NCI-H69 (cell line): ENCODE data around the gene ARF6.
"Not testable (repeated sequence)": the region's sequence is repeated elsewhere in the genome, so short reads cannot be mapped to it uniquely, and the experiment has no call there.

Experiments used
- DNase-seq: peaks from one replicate; lab custom pipeline; 2025; lab: John Stamatoyannopoulos, UW

Gene ARF6

DNA sequence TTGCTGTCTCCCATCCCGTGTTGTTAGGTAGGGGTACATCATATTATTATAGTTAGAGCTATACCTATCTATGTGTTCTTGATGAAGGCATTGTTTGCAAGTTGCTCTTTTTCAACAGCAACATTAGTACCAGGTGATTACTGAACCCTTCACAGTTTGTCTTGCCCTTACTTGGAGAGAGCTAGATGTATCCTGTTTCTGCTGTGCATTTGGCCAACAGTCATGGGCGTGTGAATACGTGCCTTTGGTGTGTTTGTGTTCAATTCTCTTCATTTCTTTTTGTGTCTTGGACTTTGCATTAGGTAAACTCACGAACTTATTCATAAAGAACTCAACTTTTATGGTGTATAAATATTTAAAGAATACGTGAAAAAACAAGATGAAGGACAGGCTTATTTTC, 14.3 kb downstream of the ARF6 start:
- no peak for DNase-seq

DNA sequence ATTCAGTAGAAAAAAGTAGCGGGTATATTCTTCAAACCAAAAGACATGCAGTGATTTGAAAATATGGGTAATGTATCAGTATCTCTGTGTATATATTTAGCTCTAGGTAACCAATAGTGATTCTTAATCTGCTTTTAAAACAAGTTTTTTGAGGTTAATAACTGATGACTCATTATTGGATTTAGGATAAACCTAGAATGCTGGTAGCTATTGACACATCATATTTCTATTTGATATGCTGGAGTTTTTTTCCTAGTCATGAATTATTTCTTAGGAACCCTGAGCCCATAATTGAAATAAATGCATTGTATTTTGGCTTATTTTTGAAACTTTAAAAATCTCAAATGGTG, 15.5 kb downstream of the ARF6 start:
- no peak for DNase-seq

DNA sequence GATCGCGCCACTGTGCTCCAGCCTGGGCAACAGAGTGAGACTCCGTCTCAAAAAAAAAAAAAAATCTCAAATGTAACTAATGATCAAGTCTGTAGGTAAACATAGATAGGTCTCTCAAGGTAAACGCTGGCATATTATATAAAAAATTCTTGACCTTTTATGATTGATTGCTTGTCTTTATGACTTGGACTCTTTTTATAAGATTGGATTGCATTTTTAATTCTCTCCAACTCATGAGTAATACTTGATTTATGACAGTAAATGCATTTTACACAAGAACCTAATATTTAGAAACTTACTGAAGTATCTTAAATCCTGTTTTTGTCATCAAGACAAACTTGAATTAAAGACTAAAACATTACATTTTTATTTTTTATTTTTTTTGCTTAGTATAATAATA, 16.1 kb downstream of the ARF6 start:
- DNase-seq = no peak

DNA sequence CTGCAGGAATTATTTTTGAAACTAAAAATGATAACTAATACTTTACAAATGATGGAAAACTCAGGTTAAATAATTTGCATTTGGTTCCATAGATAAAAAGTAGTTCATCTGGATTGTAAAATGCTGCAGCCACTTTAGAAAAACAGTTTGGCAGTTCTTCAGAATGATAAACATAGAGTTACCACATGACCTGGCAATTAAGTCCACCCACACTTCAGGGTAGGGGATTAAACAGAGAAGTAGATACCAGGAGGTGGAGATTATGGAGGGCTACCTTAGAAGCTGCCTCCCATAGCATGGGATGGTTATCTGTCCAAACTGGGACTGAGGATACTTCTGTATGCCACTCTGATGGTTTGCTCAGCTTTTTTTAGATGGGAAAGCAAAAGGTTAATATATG, 22.2 kb downstream of the ARF6 start:
- DNase-seq = no peak

DNA sequence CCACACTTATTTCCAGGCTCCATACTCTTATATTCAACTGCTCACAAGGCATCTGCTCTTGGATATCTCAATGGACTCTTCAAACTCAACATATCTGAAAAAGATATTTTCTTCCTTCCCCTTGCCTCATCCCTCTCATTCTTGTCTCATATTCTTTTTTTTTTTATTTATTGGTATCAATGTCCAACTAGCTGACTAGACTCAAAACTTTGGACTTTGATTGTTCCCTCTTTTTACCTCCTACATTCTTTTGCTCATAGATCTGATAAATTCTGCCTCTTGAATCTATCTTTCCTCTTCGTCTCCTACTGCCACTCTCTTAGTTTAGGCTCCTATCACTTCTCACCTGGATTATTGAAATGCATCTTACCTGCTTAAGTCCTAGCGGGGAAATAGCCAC, 25.8 kb downstream of the ARF6 start:
- no peak for DNase-seq

DNA sequence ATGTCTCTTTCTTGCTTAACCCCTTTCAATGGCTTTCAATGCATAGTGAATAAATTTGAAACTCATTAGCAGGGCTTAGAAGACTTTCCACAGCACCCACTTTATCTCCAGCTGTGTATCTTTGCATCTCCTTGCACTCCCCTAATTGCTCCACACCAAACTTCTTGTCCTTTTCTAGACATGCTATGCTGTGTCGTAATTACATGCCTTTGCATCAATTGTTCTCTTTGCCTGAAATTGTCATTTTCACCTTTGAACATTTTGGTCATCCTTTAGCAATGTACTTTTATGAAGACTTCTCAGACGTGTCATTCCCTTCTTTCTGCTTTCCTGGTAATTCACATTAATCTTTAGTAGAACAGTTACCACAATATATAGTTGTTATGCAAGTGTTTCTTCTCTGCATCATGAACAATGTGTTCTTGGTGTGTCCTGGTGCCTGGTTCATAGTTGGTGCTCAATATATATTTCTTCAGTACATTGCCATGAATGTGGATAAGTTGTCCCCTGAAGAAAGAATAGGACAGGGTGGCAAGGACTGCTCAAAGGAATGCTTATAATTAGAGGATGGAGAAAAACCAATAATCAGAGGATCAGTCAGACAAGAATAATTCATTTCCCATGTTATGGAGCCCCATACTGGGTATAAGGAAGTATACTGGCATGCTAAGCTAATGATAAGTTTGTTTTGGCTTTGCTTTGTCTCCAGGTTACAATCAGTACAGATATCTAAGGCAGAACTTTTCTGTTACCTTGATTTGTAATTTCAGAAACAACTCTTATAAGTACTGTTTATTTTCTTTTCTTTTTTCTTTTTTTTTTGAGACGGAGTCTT, 27.2 kb downstream of the ARF6 start:
- no peak for DNase-seq

DNA sequence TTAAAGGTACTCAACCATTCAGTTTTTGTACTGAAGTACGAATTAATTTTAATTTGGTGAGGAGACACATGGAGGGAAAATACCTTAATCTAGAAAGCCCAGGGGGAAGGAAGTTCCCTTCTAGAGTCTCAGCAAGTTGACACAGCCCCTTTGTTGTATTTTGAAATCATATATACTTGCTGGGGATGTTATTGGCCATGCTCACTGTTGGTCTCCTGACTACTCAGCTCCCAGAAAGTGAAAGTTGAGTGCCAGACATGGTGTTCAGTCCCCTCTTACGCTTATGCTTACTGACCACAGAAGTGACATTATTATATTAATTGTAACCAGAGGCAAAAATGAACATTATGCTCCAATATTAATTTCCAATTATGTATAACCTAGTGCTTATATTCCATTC, 28.1 kb downstream of the ARF6 start:
- DNase-seq = no peak

DNA sequence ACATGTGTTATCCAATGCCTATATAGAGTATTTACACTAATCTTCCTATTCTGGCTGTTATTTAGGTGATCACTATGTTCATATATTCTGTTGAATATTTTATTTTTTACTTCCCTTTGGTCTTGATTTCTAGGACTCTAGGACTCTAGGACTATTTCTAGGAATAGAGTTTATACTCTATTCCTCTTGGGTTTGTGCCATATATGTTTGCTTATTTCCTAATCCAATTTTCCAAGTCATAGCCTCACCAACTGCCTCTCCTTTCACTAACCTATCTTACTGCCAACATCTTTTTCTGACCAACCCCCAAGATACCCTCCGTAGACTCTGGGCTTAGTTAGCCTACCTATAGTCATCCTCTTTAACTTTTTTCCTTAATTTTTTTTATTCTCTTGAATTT, 28.5 kb downstream of the ARF6 start:
- no peak for DNase-seq

DNA sequence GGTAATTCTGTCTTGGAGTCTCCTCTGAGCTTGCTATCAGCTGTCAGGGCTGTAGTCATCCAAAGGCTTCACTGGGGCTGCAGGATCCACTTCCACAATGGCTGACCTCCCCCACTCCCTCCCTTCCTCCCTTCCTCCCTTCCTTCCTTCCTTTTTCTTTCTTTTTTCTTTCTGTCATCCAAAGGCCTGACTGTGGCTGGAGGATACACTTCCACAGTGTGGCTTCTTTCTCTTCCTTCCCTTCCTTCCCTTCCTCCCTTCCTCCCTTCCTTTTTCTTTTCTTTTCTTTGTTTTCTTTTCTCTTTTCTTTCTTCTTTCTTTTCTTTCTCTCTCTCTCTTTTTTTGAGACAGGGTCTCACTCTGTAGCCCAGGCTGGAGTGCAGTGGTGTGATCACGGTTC, 30.6 kb downstream of the ARF6 start:
- DNase-seq = no peak

DNA sequence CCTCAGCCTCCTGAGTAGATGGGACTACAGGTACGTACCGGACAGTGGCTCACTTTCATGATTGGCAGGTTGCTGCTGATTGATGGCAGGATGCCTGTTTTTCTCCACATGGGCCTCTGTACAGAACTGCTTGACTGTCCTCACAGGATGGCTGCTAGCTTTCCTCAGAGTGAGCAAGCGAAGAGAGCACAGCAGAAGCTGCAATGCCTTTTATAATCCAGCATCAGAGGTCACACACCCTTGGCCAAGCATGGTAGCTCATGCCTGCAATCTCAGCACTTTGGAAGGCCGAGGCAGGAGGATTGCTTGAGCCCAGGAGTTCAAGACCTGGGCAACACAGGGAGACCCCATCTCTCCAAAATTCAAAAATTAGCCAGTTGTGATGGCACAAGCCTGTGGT, 31.0 kb downstream of the ARF6 start:
- no peak for DNase-seq

DNA sequence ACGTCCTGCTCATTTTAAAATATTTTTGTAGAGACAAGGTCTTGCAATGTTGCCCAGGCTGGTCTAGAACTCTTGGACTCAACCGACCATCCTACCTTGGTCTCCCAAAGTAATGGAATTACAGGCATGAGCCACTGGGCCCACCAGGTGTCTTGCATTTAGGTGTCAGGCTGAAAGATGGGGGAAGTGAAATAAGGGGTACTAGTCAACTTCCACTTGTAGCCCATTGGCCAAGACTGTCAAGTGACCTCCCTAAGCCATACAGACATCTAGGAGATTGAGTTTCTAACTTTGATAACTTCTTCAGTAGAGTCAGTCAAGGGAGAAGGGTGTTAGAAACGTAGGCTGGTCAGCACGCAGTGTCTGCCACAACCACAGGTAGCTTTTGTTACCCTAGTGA, 32.0 kb downstream of the ARF6 start:
- DNase-seq = no peak

DNA sequence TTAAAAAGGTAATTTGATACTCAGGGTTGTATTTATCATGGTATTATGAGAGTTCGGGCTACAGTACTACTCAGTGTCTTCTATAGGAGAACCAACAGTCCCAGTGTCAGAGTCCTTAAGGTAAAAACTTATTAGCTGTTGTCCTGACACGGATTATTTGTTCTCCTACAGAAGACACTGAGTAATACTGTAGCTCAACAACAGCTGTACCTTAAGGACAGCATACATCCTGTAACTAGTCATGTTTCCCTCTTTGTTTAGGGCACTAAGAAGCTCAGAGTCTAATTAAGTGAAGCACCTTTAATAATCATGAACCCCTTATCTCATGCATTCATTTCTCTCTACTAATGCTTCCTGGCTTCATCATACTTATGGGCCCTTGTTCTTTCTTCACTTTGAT, 33.9 kb downstream of the ARF6 start:
- peak; percentile 40 for DNase-seq

DNA sequence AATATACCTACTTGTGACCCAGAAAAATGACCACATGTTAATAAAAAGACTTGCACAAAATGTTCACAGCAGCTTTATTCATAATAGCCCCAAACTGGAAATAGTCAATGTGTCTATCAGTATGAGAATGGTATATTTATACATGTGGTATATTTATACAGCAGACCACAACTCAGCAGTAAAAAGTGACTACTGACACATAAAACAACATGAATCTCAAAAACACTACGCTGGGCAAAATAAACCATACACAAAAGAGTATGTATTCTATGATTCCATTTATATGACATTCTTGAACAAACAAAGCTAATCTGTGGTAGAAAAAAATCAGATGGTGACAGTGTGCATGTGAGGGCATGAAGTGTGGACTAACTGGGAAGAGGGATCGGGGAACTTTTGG, 35.1 kb downstream of the ARF6 start:
- DNase-seq = no peak

DNA sequence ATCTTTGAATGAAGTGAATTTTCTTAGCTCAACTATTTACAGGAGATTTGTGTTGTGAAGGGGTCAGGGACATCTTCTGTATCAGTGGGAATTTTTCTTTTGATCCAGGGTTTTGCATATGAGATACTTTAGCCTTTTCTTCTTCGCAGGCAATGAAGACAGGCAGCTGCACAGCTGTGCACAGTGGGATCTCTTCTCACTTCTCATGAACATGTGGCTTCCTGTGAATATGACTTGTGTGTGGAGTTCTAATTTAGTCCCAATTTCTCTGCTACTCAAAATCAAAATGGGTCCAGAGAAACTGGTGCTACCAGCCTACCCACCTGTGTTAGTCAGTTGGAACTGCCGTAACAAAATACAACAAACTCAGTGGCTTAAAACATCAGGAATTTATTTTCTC, 37.8 kb downstream of the ARF6 start:
- no peak for DNase-seq

DNA sequence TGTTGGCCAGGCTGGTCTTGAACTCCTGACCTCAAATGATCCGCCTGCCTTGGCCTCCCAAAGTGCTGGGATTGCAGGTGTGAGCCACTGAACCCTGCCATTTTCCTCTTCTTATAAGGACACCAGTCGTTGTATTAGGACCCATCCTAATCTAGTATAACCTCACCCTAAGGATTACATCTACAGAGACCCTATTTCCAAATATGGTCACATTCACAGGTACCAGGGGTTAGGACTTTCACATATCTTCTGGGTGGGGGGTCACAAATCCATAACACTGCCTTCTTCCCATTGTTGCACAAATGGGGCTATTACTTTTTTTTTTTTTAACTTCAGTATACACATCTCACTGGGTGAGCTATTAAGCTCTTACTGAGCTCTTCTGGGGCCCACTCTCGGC, 38.6 kb downstream of the ARF6 start:
- no peak for DNase-seq

DNA sequence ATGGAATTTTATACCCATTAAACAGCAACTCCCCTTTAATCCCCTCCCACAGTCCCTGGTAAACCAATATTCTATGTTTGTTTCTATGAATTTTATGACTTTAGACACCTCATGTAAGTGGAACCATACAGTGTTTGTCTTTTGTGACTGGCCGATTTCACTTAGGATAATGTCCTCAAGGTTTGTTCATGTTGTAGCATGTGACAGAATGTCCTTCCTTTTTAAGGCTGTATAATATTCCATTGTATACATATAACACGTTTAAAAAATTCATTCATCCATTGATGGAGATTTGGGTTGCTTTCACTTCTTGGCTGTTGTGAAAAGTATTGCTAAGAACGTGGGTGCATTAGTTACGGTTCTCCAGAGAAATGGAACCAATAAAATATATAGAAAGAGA, 40.2 kb downstream of the ARF6 start:
- DNase-seq = no peak

DNA sequence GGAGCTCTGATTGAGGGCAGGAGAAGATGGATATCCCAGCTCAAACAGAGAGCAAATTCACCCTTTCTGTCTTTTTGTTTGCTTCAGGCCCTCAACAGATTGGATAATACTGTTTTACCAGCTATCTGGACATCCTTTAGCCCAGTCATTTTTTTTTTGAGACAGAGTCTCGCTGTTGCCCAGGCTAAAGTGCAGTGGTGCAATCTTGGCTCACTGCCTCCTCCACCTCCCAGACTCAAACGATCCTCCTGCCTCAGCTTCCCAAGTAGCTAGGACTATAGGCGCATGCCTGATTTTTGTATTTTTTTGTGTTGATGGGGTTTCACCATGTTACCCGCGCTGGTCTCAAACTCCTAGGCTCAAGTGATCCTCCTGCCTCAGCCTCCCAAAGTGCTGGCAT, 40.8 kb downstream of the ARF6 start:
- no peak for DNase-seq

DNA sequence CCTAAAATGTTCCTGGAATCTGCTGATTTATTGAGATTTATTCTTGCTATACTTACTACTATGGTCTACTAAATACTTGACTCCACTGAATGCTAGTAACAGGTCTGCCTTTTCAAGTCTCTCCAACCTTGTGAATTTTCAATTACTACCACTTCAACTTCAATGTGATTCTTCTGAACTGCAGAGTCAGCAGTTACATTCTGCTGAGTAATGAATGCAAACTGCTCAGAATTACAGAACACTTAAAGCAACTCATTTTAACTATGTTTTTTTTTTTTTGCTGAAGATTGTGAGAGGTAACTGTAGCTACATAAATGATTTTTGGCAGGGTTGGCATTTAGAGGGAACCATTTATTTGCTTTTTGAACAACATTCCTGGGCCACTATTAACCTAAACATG, 41.8 kb downstream of the ARF6 start:
- no peak for DNase-seq

DNA sequence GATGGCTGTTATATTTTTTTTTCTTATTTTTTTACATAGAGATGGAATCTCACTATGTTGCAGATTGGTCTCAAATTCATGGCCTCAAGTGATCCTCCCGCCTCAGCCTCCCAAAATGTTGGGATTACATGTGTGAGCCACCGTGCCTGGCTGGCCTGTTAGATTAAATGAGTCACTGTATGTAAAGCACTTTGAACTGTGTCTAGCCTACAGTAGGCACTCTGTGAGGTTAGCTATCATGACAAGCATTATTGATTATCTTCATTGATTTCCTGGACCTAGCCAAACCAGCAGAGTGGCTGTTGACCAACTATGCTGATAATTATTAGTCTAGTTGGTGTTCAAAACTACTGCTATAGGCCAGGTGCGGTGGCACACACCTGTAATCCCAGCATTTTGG, 42.6 kb downstream of the ARF6 start:
- no peak for DNase-seq

DNA sequence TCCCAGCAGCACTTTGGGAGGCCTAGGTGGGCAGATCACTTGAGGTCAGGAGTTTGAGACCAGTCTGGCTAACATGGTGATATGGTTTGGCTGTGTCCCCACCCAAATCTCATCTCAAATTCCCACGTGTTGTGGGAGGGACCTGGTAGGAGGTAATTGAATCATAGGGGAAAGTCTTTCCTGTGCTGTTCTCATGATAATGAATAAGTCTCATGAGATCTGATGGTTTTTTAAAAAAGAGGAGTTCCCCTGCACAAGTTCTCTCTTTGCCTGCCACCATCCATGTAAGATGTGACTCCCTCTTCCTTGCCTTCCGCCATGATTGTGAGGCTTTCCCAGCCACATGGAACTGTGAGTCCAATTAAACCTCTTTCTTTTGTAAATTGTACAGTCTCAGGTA, 43.4 kb downstream of the ARF6 start:
- DNase-seq = not testable (repeated sequence)

DNA sequence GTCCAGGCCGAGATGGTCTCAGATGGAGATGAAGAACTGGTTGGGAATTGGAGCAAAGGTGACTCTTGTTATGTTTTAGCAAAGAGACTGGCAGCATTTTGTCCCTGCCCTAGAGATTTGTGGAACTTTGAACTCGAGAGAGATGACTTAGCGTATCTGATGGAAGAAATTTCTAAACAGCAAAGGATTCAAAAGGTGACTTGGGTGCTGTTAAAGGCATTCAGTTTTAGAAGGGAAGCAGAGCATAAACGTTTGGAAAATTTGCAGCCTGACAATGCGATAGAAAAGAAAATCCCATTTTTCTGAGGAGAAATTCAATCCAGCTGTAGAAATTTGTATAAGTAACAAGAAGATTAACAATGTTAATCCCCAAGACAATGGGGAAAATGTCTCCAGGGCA, 44.0 kb downstream of the ARF6 start:
- DNase-seq = not testable (repeated sequence)

DNA sequence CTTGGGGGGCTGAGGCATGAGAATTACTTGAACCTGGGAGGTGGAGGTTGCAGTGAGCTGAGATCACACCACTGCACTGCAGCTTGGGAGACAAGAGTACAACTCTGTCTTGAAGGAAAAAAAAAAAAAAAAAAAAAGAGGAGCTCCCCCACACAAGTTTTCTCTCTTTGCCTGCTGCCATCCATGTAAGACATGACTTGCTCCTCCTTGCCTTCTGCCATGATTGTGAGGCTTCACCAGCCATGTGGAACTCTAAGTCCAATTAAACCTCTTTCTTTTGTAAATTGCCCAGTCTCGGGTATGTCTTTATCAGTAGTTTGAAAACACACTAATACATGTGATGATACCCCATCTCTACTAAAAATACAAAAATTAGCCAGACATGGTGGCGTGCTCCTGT, 46.3 kb downstream of the ARF6 start:
- not testable (repeated sequence) for DNase-seq

DNA sequence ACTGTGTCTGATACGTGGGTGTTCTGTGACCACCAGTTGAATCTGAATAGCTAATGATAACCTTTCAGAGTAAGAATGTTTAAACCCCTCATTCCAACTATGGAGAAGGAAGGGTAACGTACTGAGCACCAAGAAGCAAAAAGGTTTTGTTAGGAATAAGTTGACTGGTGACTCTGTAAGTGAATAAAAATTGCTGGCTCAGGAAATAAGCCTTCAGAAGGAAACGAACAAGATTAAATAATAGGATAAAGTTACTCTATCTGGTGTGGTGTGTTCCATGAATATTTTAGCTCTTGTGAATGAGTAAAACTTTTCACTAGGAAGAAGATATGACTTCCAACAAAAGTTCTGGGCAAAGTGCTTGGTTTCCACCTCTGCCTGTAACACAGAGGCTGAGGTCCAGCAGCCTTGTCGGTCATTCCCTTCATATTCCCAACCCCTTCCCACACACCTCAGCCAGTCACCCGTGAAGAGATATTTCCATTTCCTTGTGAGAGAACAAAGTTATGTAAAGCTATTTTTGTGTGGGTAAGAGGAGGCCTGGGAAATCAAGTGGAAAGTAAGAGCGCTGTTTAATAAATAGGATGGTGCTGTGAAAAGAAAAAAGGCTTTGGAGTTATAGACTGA, 47.1 kb downstream of the ARF6 start:
- DNase-seq = no peak

DNA sequence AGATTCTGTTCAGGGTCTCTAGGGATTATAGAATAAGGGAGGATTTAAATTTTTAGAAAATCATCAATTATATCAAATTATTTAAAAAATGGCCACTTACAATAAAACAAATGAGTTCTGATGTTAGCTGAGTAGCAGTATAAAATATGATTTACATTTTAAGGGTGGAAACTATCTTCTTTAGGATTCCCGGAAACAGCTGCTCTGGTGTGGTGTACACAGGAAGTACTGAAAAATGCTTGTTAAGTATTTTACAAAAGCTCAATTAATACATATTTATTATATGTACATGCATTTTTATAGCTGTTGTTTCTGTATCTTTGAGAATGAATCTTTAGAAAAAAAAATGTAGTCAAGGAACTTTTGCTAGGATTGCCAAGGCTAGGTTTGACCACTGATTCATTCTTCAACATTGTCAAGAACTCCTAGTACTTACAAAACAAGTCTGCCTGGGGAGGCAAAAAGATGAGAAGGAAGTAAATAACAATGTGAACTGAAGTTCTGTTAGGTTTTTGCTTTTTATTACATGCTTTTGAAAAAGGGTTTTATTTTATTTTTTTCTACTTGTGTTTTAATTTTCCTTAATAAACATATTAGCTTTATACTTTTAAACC, 48.0 kb downstream of the ARF6 start:
- no peak for DNase-seq
